ENCODE results near the gene LRRK1. TPM values are rescaled to one million over a fixed set of nuclear protein-coding genes. Genes with fewer than 3 reads are reported as not detected.

LRRK1 gene
- total and polyA plus RNA-seq, 4 donors, result 5.0 to 5.3 (median 5.2) TPM

DNA sequence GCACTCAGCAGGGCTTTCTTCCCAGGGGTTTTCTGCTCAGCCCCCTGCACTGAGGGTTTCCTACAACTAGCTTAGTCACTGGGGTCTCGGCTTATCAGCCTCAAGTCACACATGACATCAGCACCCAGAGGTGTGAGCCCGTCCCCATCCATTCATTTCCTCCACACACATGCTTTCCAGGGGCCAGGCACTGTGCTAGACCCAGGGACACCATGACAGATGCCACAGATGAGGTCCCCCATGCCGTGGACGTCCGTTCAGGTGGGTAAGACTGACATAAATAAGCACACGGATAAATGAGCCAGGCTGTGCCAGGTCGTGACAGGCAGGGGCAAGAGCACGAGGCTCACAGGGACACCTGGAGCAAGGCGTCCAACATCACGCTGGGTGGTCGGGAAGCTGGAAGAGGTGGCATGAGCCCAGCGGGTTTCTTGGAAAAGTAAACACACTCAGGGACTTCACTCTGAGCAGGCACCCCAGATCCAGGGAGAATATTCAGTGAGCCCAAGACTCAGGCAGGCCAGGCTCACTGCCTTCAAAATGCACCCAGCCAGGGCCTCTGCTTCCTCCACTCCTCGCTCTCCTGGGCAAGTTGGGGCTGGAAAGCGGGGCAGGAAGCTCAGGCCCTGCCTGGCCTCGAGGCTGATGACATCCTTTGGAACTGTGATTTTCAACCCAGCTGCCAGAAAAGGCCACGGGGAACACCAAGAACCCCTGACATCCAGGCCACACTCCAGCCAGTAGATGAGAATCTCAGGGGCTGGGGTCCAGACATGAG, 193.4 kb downstream of the LRRK1 start:
- H3K4me1 ChIP-seq (ENCODE audit: control insufficient read depth, insufficient read depth, low read length), result peaks cover 46% of the 10 kb centered on the region
- no peak overlapping the region for H3K27ac ChIP-seq (ENCODE audit: low read depth, low read length)
- DNase-seq (ENCODE audit: low read depth in 4 of 6, low spot score in 6 of 6), result no peak
- H3K9me3 ChIP-seq (ENCODE audit: control insufficient read depth, insufficient read depth, low read length), result no peaks in the 10 kb centered on the region
- 75% methylated on average over 15 of the region's 16 CpGs for WGBS (ENCODE audit: insufficient coverage)
- no peak overlapping the region for H3K4me3 ChIP-seq (ENCODE audit: low read depth, low read length)
- H3K27me3 ChIP-seq (ENCODE audit: control insufficient read depth, insufficient read depth, low read length), result no peaks in the 10 kb centered on the region
- no peaks in the 10 kb centered on the region for H3K36me3 ChIP-seq (ENCODE audit: control insufficient read depth, insufficient read depth, low read length)

DNA sequence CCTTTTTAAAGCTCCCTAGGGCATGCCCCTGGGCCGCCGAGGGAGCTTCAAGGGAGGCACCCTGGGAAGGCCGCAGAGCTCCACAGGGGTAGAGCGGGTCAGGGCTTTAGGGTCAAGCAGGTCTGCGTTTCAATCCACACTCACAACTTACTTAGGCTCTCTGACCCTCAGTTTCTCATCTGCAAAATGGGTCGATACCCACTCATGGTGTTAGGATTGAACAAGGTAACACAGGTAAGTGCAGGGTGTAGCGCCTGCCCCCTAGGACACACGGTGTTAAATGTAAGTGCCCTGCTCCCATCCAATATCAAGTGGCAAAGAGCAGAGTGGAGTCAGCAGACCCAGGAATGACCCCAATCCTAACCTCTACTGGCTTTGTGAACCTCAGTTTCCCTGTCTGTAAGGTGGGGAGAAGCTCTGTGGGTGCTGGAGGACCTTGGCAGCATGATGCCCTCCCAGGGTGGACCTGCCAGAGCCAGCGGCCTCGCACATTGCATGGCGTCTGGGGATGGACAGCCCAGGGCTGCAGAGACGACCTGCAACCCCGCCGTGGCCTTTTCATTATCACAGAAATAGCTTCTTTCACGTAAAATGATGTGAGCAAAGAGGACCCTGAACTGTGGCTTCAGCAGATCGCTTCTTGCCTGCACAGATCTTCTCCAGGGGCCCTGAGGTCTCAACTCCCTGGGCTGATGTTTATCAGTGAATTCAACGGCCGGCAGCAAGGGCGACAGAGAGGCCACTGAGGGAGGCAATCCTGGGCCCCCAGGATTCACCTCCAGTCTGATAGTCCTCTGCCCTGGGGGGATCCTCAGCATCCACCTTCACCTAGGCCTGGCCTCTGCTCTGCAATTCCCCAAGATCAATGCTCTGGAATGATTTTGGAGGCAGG, 194.2 kb downstream of the LRRK1 start:
- DNase-seq (ENCODE audit: low read depth in 4 of 6, low spot score in 6 of 6), result no peak
- H3K27ac ChIP-seq (ENCODE audit: low read depth, low read length), result no peak overlapping the region
- peaks cover 46% of the 10 kb centered on the region for H3K4me1 ChIP-seq (ENCODE audit: control insufficient read depth, insufficient read depth, low read length)
- H3K9me3 ChIP-seq (ENCODE audit: control insufficient read depth, insufficient read depth, low read length), result no peaks in the 10 kb centered on the region
- no peaks in the 10 kb centered on the region for H3K36me3 ChIP-seq (ENCODE audit: control insufficient read depth, insufficient read depth, low read length)
- H3K27me3 ChIP-seq (ENCODE audit: control insufficient read depth, insufficient read depth, low read length), result no peaks in the 10 kb centered on the region
- WGBS (ENCODE audit: insufficient coverage), result 87% methylated on average over 18 of the region's 19 CpGs
- no peak overlapping the region for H3K4me3 ChIP-seq (ENCODE audit: low read depth, low read length)

DNA sequence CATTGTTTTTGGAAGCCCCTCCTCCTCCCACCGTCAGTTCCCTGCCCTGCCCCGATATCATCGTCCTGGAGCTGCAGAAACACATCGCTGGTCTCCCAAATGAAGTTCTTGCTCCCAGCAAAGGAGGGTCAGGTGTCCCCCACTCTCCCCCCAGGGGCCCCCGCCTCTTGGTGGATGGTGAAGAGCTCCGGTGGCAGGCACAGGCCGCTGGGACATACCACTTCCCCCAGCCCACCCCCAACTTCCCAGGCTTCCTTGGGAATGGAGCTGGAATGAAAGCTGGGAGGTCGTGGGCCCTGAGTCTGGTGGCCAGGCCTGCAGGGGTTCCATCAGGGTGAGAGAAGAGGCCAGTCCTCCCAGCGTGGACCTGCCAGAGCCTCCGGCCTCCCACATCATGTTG, 195.0 kb downstream of the LRRK1 start:
- H3K9me3 ChIP-seq (ENCODE audit: control insufficient read depth, insufficient read depth, low read length), result no peaks in the 10 kb centered on the region
- no peak overlapping the region for H3K27ac ChIP-seq (ENCODE audit: low read depth, low read length)
- H3K4me1 ChIP-seq (ENCODE audit: control insufficient read depth, insufficient read depth, low read length), result peaks cover 54% of the 10 kb centered on the region
- no peak for DNase-seq (ENCODE audit: low read depth in 4 of 6, low spot score in 6 of 6)
- H3K36me3 ChIP-seq (ENCODE audit: control insufficient read depth, insufficient read depth, low read length), result no peaks in the 10 kb centered on the region
- WGBS (ENCODE audit: insufficient coverage), result 66% methylated on average over 5 of the region's 10 CpGs
- no peaks in the 10 kb centered on the region for H3K27me3 ChIP-seq (ENCODE audit: control insufficient read depth, insufficient read depth, low read length)
- no peak overlapping the region for H3K4me3 ChIP-seq (ENCODE audit: low read depth, low read length)

DNA sequence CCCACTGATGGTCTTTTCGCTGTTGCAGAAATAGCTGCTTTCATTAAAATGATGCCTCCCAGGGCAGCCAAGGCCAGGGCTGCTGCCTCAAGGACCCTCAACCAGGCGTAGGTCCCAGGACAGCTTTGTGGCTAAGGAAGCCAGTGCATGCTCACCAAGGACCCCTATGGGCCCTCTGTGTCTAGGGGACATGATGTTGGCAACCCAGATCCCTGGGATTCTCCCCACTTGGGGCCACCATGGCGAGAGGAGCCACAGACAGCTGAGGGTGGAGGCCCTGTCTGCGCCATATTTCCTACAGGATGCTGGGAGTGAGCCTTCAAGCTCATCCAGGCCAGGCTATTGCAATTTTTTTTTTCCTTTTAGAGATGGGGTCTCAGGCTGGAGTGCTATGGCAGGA, 195.5 kb downstream of the LRRK1 start:
- no peak overlapping the region for H3K4me3 ChIP-seq (ENCODE audit: low read depth, low read length)
- DNase-seq (ENCODE audit: low read depth in 4 of 6, low spot score in 6 of 6), result no peak
- no peaks in the 10 kb centered on the region for H3K36me3 ChIP-seq (ENCODE audit: control insufficient read depth, insufficient read depth, low read length)
- H3K9me3 ChIP-seq (ENCODE audit: control insufficient read depth, insufficient read depth, low read length), result no peaks in the 10 kb centered on the region
- peaks cover 58% of the 10 kb centered on the region for H3K4me1 ChIP-seq (ENCODE audit: control insufficient read depth, insufficient read depth, low read length)
- peak overlapping the region; percentile 72 for H3K27ac ChIP-seq (ENCODE audit: low read depth, low read length)
- WGBS (ENCODE audit: insufficient coverage), result 97% methylated on average over 4 of the region's 4 CpGs
- no peaks in the 10 kb centered on the region for H3K27me3 ChIP-seq (ENCODE audit: control insufficient read depth, insufficient read depth, low read length)

DNA sequence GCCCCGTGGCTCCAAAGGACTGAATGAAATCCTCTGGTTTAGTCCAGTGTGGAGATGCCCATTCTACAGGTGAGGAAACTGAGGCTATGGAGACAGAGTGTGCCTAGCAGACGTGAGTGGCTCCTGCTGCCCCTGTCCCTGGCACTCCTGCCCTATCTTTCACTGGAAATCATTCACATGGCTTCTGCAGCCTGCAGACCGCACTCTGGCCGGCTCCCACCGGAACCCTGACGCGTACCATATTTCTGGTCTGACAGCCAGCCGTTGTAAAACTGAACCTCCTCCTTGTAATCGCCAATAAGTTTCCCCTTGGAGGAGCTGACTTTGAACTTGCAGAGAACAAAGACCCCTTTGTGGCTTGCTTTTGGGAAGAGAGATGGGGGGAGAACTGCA, 196.2 kb downstream of the LRRK1 start:
- Histone ChIP-seq H3K36me3 (ENCODE audit: control insufficient read depth, insufficient read depth, low read length) (no peaks in the 10 kb centered on the region), H3K4me1 (ENCODE audit: control insufficient read depth, insufficient read depth, low read length) (peaks cover 63% of the 10 kb centered on the region), H3K4me3 (ENCODE audit: low read depth, low read length) (no peak overlapping the region), H3K27me3 (ENCODE audit: control insufficient read depth, insufficient read depth, low read length) (no peaks in the 10 kb centered on the region), H3K27ac (ENCODE audit: low read depth, low read length) (peak overlapping the region; percentile 72), H3K9me3 (ENCODE audit: control insufficient read depth, insufficient read depth, low read length) (no peaks in the 10 kb centered on the region)
- DNase-seq (ENCODE audit: low read depth in 4 of 6, low spot score in 6 of 6), result peak in 3 of 6 donors; percentile 33 to 79 (median 68)
- 36% methylated on average over 4 of the region's 9 CpGs for WGBS (ENCODE audit: insufficient coverage)

DNA sequence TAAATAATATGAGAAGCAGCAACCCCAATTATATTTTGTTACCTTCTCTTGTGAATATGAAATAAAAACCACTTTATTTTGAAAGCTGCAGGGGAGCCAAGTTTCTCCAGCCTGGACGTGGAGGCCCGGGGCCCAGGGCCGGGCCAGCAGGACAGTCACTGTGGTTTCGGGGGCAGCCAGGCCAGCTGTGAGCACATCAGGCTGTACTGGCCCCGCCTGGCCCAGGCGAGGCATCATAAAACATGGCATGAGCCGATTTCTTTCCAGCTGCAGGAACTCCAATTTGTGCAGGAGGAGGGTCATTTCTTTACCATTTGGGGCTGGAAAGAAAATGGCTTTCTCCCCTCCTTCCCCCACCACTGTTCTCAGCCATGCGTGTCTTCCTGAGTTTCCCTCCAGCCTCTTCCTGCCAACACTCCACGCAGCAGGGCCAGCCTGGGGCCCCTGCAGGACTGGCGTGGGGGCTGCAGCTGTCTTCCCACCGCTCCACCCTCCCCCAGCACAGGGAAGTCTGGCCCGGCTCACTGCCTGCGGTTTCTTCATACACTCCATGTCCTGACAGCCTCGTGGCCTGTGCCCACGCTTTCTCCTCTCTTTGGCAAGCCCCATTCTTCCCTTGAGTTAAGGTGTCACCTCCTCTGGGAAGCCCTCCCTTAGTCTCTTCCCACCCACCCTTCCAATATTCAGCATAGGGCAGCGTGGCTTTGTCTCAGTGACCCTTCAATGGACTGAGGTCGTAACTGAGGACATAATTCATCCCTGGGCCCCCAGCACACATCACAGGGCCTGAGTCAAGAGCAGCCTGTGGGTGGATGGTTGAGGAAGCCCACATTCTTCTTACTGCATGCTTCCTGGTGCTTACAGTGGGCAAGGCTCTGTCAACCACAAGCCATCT, 196.9 kb downstream of the LRRK1 start:
- H3K27ac ChIP-seq (ENCODE audit: low read depth, low read length), result peak overlapping the region; percentile 72
- H3K4me3 ChIP-seq (ENCODE audit: low read depth, low read length), result no peak overlapping the region
- 20% methylated on average over 12 of the region's 17 CpGs for WGBS (ENCODE audit: insufficient coverage)
- H3K4me1 ChIP-seq (ENCODE audit: control insufficient read depth, insufficient read depth, low read length), result peaks cover 69% of the 10 kb centered on the region
- no peaks in the 10 kb centered on the region for H3K27me3 ChIP-seq (ENCODE audit: control insufficient read depth, insufficient read depth, low read length)
- peak in 3 of 6 donors; percentile 19 to 59 (median 58) for DNase-seq (ENCODE audit: low read depth in 4 of 6, low spot score in 6 of 6)
- H3K9me3 ChIP-seq (ENCODE audit: control insufficient read depth, insufficient read depth, low read length), result no peaks in the 10 kb centered on the region
- H3K36me3 ChIP-seq (ENCODE audit: control insufficient read depth, insufficient read depth, low read length), result no peaks in the 10 kb centered on the region

DNA sequence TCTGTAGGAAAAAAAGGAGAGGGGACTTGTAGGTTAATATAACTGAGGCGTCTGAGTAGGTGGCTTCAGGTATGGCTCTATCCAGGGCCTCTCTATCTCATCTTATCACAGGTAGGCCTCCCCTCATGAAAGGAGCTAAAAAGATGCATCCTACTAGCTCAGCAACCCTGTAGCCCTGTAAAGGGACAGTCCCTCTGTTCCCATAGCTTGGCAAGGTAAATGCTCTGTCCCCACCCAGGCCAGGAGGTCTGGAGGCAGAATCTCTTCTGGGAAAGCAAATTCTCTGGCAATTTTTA, 197.5 kb downstream of the LRRK1 start:
- Histone ChIP-seq H3K4me1 (ENCODE audit: control insufficient read depth, insufficient read depth, low read length) (peaks cover 75% of the 10 kb centered on the region), H3K9me3 (ENCODE audit: control insufficient read depth, insufficient read depth, low read length) (no peaks in the 10 kb centered on the region), H3K4me3 (ENCODE audit: low read depth, low read length) (no peak overlapping the region), H3K36me3 (ENCODE audit: control insufficient read depth, insufficient read depth, low read length) (no peaks in the 10 kb centered on the region), H3K27me3 (ENCODE audit: control insufficient read depth, insufficient read depth, low read length) (no peaks in the 10 kb centered on the region), H3K27ac (ENCODE audit: low read depth, low read length) (peak overlapping the region; percentile 72)
- DNase-seq (ENCODE audit: low read depth in 4 of 6, low spot score in 6 of 6), result no peak
- no CpG with 5 or more reads among the region's 1 CpG for WGBS (ENCODE audit: insufficient coverage)

DNA sequence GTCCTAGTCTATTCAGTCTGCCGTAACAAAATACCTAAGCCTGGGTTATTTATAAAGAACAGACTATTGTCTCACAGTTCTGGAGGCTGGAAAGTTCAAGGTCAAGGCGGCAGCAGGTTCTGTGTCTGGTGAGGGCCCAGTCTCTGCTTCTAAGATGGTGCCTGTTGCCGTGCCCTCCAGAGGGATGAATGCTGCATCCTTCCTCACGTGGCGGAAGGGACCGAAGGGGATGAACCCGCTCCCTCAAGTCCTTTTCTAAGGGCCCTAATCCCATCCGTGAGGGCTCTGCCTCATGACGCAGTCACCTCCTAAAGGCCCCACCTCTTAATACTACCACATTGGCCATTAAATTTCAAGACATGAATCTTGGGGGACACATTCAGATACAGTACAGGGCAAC, 199.0 kb downstream of the LRRK1 start:
- Histone ChIP-seq H3K4me1 (ENCODE audit: control insufficient read depth, insufficient read depth, low read length) (peaks cover 77% of the 10 kb centered on the region), H3K27ac (ENCODE audit: low read depth, low read length) (no peak overlapping the region), H3K36me3 (ENCODE audit: control insufficient read depth, insufficient read depth, low read length) (no peaks in the 10 kb centered on the region), H3K9me3 (ENCODE audit: control insufficient read depth, insufficient read depth, low read length) (no peaks in the 10 kb centered on the region), H3K27me3 (ENCODE audit: control insufficient read depth, insufficient read depth, low read length) (no peaks in the 10 kb centered on the region), H3K4me3 (ENCODE audit: low read depth, low read length) (no peak overlapping the region)
- 93% methylated on average over 8 of the region's 9 CpGs for WGBS (ENCODE audit: insufficient coverage)
- DNase-seq (ENCODE audit: low read depth in 4 of 6, low spot score in 6 of 6), result no peak

DNA sequence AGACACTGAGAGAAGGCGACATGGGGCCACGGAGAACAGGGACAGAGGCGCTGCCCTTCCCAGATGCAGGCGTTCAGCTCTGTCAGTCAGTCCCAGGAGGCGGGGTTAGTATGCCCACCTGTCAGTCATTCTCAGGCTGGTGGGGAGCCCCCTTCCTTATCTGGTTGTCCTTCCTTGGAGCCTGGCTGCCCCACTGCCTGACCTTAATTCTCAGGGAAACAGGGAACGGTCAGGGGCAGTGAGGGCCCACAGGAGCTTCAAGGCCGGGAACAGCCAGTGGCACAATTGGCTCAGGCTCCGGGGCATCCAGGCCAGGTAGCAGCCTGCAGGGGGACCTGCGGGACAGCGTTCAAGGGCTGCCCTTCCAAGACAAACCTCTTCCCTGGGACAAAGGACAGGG, 199.5 kb downstream of the LRRK1 start:
- WGBS (ENCODE audit: insufficient coverage), result 93% methylated on average over 10 of the region's 10 CpGs
- no peak for DNase-seq (ENCODE audit: low read depth in 4 of 6, low spot score in 6 of 6)
- H3K36me3 ChIP-seq (ENCODE audit: control insufficient read depth, insufficient read depth, low read length), result no peaks in the 10 kb centered on the region
- no peaks in the 10 kb centered on the region for H3K27me3 ChIP-seq (ENCODE audit: control insufficient read depth, insufficient read depth, low read length)
- peaks cover 73% of the 10 kb centered on the region for H3K4me1 ChIP-seq (ENCODE audit: control insufficient read depth, insufficient read depth, low read length)
- H3K9me3 ChIP-seq (ENCODE audit: control insufficient read depth, insufficient read depth, low read length), result no peaks in the 10 kb centered on the region
- H3K4me3 ChIP-seq (ENCODE audit: low read depth, low read length), result no peak overlapping the region
- no peak overlapping the region for H3K27ac ChIP-seq (ENCODE audit: low read depth, low read length)
